OCI-LY1 (cell line): ENCODE data around the gene GAP43.

ENCODE experiments used
- CTCF ChIP-seq: fragments of 200-600 bp; sonication (generic), shearing (Covaris generic); IDR thresholded peaks from 2 replicates; pipeline ENCODE4 v1.5.1; 2017; ENCODE audit warnings: mild to moderate bottlenecking, antibody characterized with exemption, low read length, moderate library complexity, mixed read lengths
- EZH2 ChIP-seq: fragments of 200-600 bp; sonication (generic), shearing (Covaris generic); IDR thresholded peaks from 2 replicates; pipeline ENCODE4 v1.8.0; 2017; ENCODE audit warnings: borderline replicate concordance, mixed run types, mild to moderate bottlenecking, antibody characterized with exemption, low read length, moderate library complexity, mixed read lengths

GRCh38 chr3:115624901-115625300 lies 1.6 kb downstream of the GAP43 start:
- no peak for TF ChIP-seq CTCF
- no peak for TF ChIP-seq EZH2
